OCI-LY3 (cell line): ENCODE measurements around the gene HSD17B11.

Source experiments
- CTCF ChIP-seq: fragments of 200-600, 300-600 bp; sonication (generic); IDR thresholded peaks from 2 replicates; pipeline ENCODE4 v1.5.1; 2014; ENCODE audit warnings: antibody characterized with exemption, low read length, low read depth
- EZH2phosphoT487 ChIP-seq: fragments of 200-600 bp; shearing (Covaris generic); IDR thresholded peaks from 2 replicates; pipeline ENCODE4 v1.6.1; 2018; ENCODE audit warnings: antibody characterized with exemption, mixed run types, low read depth

GRCh38 chr4:87419578-87420249 is 28.7 kb upstream of the HSD17B11 start:
- TF ChIP-seq CTCF (no peak), EZH2phosphoT487 (no peak)
